ENCODE results near the gene RUFY3. TPM values are rescaled to one million over a fixed set of nuclear protein-coding genes. Genes with fewer than 3 reads are reported as not detected.

RUFY3 gene
- total RNA-seq, 1 experiment from 2014 or later: 32.9 TPM

DNA sequence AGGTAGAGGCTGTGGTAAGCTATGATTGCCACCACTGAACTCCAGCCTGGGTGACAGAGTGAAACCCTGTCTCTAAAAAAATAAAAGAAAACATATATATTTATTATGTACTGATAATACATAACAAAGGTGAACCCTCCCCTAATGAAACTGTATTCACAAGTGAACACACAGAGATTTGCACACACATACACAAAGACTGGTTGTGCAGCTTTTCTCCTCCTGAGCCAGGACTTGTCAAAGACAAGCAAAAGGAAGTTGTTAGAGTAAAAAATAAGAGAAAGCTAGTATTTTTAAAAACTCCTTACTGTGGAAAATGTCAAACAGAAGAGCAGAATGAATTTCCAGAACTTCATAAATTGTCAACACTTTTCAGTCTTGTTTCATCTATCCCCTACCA, 119.4 kb downstream of the RUFY3 start:
- POLR2A ChIA-PET: no interaction called here
- BruUV-seq (replicated peaks): no TSS peak
- TF ChIP-seq SP1 (IDR thresholded peaks at IDR 0.05; ENCODE audit: low read depth) (no peak), POLR2AphosphoS5 (IDR thresholded peaks at IDR 0.05; ENCODE audit: low read depth, low read length) (no peak), EGR1 (IDR thresholded peaks at IDR 0.05; ENCODE audit: low read depth) (no peak), ELF1 (IDR thresholded peaks at IDR 0.05; ENCODE audit: borderline replicate concordance, low read depth) (no peak), ZNF274 (IDR thresholded peaks at IDR 0.05; ENCODE audit: low read depth, low read length) (no peak)
- TF ChIP-seq, protein P1, sequence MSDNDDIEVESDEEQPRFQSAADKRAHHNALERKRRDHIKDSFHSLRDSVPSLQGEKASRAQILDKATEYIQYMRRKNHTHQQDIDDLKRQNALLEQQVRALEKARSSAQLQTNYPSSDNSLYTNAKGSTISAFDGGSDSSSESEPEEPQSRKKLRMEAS (IDR thresholded peaks at IDR 0.05): no peak
- Histone ChIP-seq H3K27me3 (ENCODE audit: insufficient read depth, low read length) (no peaks in the 10 kb centered on the region), H3K4me3 (replicated peaks in 1 of 2; ENCODE audit: low read depth in 1 of 2, low read length in 2 of 2) (no peak overlapping the region), H3K79me2 (ENCODE audit: insufficient read depth, low read length) (peaks cover 35% of the 10 kb centered on the region), H3K4me1 (ENCODE audit: control insufficient read depth in 1 of 2, insufficient read depth in 2 of 2, low read length in 2 of 2) (peaks cover 3 to 15% of the 10 kb centered on the region in 2 experiments; a peak in 3 of 4 replicates), H3K27ac (ENCODE audit: low read depth, low read length) (no peak overlapping the region), H4K20me1 (ENCODE audit: insufficient read depth) (peaks cover 11% of the 10 kb centered on the region; the same call in 1 of the 2 replicates), H3K9me2 (ENCODE audit: insufficient read depth) (no peaks in the 10 kb centered on the region), H3K36me3 (ENCODE audit: control insufficient read depth in 1 of 2, insufficient read depth in 2 of 2, low read length in 2 of 2) (peaks cover 2 to 4% of the 10 kb centered on the region in 2 experiments; a peak in 2 of 4 replicates), H2AFZ (ENCODE audit: low read depth, low read length, poor library complexity, severe bottlenecking) (no peak overlapping the region), H3K9me3 (ENCODE audit: control insufficient read depth in 1 of 2, insufficient read depth in 1 of 2, low read depth in 1 of 2, low read length in 2 of 2) (no peaks in the 10 kb centered on the region), H3K9ac (ENCODE audit: low read length) (no peak overlapping the region), H3K4me2 (ENCODE audit: low read length) (no peak overlapping the region)
- ATAC-seq: no peak
- RAD21 ChIA-PET (ENCODE audit: low non-redundant PET in 1 of 2, low total read pairs in 2 of 2, uncharacterized antibody in 2 of 2, unreplicated experiment in 2 of 2): no interaction called here
- CTCF ChIA-PET: no interaction called here
- no peak for DNase-seq (ENCODE audit: low read depth, low spot score)
- intact Hi-C loops (cut with micrococcal nuclease): loop anchor here (5.0 kb wide), 1 partner anchor 151 kb away; the partner anchor contains the start of gene DCK

DNA sequence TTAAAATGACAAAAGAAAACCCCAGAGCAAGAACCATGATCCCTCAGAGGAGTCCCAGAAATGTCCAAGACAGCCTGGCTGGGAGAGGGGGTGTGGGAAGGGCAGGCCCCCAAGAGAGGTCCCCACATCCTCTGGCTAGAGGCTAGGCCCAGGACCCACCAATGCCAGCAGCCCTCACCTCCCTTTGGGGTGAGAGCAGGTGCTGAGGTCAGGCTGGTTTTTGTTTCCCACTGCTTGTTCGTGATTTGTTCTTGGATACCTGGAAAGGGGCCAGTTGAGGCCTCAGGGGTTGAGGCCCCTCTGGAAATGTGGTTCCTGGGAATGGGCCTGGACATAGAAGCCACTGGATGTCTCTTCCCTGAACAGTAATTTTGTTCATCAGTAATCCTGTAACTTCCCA, 120.2 kb downstream of the RUFY3 start:
- BruUV-seq (replicated peaks): no TSS peak

More for the DNA sequence above, 120.2 kb downstream of the RUFY3 start:
- ChIA-PET POLR2A (no interaction called here), CTCF (no interaction called here), RAD21 (ENCODE audit: low non-redundant PET in 1 of 2, low total read pairs in 2 of 2, uncharacterized antibody in 2 of 2, unreplicated experiment in 2 of 2) (no interaction called here)
- intact Hi-C loops (cut with micrococcal nuclease): loop anchor here (5.0 kb wide), 1 partner anchor 150 kb away; the partner anchor contains the start of gene DCK
- Histone ChIP-seq H3K4me3 (replicated peaks in 1 of 2; ENCODE audit: low read depth in 1 of 2, low read length in 2 of 2) (no peak overlapping the region), H3K4me1 (ENCODE audit: control insufficient read depth in 1 of 2, insufficient read depth in 2 of 2, low read length in 2 of 2) (peaks cover 3 to 13% of the 10 kb centered on the region in 2 experiments; a peak in 3 of 4 replicates), H2AFZ (ENCODE audit: low read depth, low read length, poor library complexity, severe bottlenecking) (no peak overlapping the region), H3K9me3 (ENCODE audit: control insufficient read depth in 1 of 2, insufficient read depth in 1 of 2, low read depth in 1 of 2, low read length in 2 of 2) (no peaks in the 10 kb centered on the region), H3K36me3 (ENCODE audit: control insufficient read depth in 1 of 2, insufficient read depth in 2 of 2, low read length in 2 of 2) (no peaks in the 10 kb centered on the region; a peak in 1 of 4 replicates), H3K79me2 (ENCODE audit: insufficient read depth, low read length) (peaks cover 27% of the 10 kb centered on the region), H3K4me2 (ENCODE audit: low read length) (no peak overlapping the region), H3K9ac (ENCODE audit: low read length) (no peak overlapping the region), H4K20me1 (ENCODE audit: insufficient read depth) (peaks cover 4% of the 10 kb centered on the region; the same call in 1 of the 2 replicates), H3K27ac (ENCODE audit: low read depth, low read length) (no peak overlapping the region), H3K9me2 (ENCODE audit: insufficient read depth) (no peaks in the 10 kb centered on the region), H3K27me3 (ENCODE audit: insufficient read depth, low read length) (no peaks in the 10 kb centered on the region)
- DNase-seq (ENCODE audit: low read depth, low spot score) (no peak), ATAC-seq (no peak)
- TF ChIP-seq SIN3A (IDR thresholded peaks at IDR 0.05; ENCODE audit: low read depth) (no peak), SP1 (IDR thresholded peaks at IDR 0.05; ENCODE audit: low read depth) (no peak), CBX3 (IDR thresholded peaks at IDR 0.05; ENCODE audit: low read depth) (no peak)
- TF ChIP-seq, protein P1 (IDR thresholded peaks at IDR 0.05): no peak
- TF ChIP-seq, protein P2, sequence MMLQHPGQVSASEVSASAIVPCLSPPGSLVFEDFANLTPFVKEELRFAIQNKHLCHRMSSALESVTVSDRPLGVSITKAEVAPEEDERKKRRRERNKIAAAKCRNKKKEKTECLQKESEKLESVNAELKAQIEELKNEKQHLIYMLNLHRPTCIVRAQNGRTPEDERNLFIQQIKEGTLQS (IDR thresholded peaks at IDR 0.05): no peak

All from HCT116 (cell line).